Measurements from ENCODE around the gene SNTB2. TPM values are rescaled to one million over a fixed set of nuclear protein-coding genes. Genes with fewer than 3 reads are reported as not detected.

Gene SNTB2
- total and polyA plus RNA-seq, 2 of the 13 experiments (the other 11 are each of a cell fraction or from before 2014, with no cell fraction given), result 11.5 to 19.2 TPM

DNA sequence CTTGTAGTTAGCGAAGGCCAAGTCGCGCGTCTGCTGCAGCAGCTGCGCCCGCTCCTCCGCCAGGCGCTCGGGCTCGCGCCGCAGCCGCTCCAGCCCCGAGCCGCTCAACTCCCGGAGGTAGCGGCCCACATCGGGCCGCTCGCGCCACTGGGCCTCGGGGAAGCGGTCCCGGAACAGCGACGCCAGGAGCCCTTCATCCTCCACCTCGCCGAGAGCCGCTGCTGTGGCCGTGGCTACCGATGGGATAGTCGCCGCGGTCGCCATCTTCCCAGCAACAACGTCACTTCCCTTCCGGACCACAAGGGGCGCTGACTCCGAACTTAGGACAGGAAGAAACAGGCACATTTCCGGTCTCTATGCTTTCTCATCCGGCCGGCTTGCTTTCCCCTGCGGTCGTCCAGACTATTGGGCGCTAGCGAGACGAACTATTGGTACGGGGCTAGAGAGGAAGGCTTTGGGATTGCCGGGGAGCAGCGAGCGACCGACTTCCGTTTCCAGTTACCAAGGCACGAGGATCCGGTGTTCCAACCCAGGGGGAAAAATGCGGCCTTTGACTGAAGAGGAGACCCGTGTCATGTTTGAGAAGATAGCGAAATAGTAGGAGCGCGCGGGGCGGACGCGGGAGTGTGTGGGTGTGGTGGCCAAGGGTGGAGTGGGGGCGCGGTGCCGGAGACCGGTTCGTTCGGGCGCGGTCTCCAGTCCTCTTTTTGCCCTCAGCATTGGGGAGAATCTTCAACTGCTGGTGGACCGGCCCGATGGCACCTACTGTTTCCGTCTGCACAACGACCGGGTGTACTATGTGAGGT lies 152.5 kb downstream of the SNTB2 start, which contains the start of the genes COG8 and NIP7 (continued):
- TF ChIP-seq, protein P1, sequence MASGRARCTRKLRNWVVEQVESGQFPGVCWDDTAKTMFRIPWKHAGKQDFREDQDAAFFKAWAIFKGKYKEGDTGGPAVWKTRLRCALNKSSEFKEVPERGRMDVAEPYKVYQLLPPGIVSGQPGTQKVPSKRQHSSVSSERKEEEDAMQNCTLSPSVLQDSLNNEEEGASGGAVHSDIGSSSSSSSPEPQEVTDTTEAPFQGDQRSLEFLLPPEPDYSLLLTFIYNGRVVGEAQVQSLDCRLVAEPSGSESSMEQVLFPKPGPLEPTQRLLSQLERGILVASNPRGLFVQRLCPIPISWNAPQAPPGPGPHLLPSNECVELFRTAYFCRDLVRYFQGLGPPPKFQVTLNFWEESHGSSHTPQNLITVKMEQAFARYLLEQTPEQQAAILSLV (CRISPR knock-in tag; IDR thresholded peaks at IDR 0.05; ENCODE audit: borderline replicate concordance), result peak; percentile 51; the same call in 1 of the 2 replicates
- TF ChIP-seq, protein P2, sequence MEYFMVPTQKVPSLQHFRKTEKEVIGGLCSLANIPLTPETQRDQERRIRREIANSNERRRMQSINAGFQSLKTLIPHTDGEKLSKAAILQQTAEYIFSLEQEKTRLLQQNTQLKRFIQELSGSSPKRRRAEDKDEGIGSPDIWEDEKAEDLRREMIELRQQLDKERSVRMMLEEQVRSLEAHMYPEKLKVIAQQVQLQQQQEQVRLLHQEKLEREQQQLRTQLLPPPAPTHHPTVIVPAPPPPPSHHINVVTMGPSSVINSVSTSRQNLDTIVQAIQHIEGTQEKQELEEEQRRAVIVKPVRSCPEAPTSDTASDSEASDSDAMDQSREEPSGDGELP (IDR thresholded peaks at IDR 0.05; ENCODE audit: borderline replicate concordance, low read depth), result peak; percentile 23; the same call in 1 of the 2 replicates
- TF ChIP-seq SRSF4 (IDR thresholded peaks at IDR 0.05; ENCODE audit: low read depth, low read length, poor library complexity, severe bottlenecking) (no peak), NAIF1 (CRISPR knock-in tag; IDR thresholded peaks at IDR 0.05; ENCODE audit: borderline replicate concordance) (no peak; the same call in 1 of the 2 replicates), ZNF75D (CRISPR knock-in tag; IDR thresholded peaks at IDR 0.05; ENCODE audit: borderline replicate concordance) (no peak; the same call in 1 of the 2 replicates), ZSCAN31 (CRISPR knock-in tag; IDR thresholded peaks at IDR 0.05; ENCODE audit: low read depth) (peak; percentile 84; the same call in 1 of the 2 replicates), ZNF670 (CRISPR knock-in tag; IDR thresholded peaks at IDR 0.05; ENCODE audit: borderline replicate concordance) (peak; percentile 85), RBM39 (IDR thresholded peaks at IDR 0.05; ENCODE audit: low read depth, low read length, poor library complexity, severe bottlenecking) (peak; percentile 85)
- TF ChIP-seq, protein P3, sequence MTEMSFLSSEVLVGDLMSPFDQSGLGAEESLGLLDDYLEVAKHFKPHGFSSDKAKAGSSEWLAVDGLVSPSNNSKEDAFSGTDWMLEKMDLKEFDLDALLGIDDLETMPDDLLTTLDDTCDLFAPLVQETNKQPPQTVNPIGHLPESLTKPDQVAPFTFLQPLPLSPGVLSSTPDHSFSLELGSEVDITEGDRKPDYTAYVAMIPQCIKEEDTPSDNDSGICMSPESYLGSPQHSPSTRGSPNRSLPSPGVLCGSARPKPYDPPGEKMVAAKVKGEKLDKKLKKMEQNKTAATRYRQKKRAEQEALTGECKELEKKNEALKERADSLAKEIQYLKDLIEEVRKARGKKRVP (CRISPR knock-in tag; IDR thresholded peaks at IDR 0.05), result peak in 1 of 2 experiments; percentile 78; a peak in 2 of 4 replicates
- TF ChIP-seq, protein P4, sequence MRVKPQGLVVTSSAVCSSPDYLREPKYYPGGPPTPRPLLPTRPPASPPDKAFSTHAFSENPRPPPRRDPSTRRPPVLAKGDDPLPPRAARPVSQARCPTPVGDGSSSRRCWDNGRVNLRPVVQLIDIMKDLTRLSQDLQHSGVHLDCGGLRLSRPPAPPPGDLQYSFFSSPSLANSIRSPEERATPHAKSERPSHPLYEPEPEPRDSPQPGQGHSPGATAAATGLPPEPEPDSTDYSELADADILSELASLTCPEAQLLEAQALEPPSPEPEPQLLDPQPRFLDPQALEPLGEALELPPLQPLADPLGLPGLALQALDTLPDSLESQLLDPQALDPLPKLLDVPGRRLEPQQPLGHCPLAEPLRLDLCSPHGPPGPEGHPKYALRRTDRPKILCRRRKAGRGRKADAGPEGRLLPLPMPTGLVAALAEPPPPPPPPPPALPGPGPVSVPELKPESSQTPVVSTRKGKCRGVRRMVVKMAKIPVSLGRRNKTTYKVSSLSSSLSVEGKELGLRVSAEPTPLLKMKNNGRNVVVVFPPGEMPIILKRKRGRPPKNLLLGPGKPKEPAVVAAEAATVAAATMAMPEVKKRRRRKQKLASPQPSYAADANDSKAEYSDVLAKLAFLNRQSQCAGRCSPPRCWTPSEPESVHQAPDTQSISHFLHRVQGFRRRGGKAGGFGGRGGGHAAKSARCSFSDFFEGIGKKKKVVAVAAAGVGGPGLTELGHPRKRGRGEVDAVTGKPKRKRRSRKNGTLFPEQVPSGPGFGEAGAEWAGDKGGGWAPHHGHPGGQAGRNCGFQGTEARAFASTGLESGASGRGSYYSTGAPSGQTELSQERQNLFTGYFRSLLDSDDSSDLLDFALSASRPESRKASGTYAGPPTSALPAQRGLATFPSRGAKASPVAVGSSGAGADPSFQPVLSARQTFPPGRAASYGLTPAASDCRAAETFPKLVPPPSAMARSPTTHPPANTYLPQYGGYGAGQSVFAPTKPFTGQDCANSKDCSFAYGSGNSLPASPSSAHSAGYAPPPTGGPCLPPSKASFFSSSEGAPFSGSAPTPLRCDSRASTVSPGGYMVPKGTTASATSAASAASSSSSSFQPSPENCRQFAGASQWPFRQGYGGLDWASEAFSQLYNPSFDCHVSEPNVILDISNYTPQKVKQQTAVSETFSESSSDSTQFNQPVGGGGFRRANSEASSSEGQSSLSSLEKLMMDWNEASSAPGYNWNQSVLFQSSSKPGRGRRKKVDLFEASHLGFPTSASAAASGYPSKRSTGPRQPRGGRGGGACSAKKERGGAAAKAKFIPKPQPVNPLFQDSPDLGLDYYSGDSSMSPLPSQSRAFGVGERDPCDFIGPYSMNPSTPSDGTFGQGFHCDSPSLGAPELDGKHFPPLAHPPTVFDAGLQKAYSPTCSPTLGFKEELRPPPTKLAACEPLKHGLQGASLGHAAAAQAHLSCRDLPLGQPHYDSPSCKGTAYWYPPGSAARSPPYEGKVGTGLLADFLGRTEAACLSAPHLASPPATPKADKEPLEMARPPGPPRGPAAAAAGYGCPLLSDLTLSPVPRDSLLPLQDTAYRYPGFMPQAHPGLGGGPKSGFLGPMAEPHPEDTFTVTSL (CRISPR knock-in tag; IDR thresholded peaks at IDR 0.05; ENCODE audit: borderline replicate concordance), result peak; percentile 80; the same call in 1 of the 2 replicates
- TF ChIP-seq, protein P5, sequence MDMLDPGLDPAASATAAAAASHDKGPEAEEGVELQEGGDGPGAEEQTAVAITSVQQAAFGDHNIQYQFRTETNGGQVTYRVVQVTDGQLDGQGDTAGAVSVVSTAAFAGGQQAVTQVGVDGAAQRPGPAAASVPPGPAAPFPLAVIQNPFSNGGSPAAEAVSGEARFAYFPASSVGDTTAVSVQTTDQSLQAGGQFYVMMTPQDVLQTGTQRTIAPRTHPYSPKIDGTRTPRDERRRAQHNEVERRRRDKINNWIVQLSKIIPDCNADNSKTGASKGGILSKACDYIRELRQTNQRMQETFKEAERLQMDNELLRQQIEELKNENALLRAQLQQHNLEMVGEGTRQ (IDR thresholded peaks at IDR 0.05; ENCODE audit: low read depth, low read length), result no peak
- TF ChIP-seq, protein P5 (CRISPR knock-in tag; IDR thresholded peaks at IDR 0.05; ENCODE audit: borderline replicate concordance), result no peak; the same call in 1 of the 2 replicates
- TF ChIP-seq, protein P6, sequence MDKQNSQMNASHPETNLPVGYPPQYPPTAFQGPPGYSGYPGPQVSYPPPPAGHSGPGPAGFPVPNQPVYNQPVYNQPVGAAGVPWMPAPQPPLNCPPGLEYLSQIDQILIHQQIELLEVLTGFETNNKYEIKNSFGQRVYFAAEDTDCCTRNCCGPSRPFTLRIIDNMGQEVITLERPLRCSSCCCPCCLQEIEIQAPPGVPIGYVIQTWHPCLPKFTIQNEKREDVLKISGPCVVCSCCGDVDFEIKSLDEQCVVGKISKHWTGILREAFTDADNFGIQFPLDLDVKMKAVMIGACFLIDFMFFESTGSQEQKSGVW (CRISPR knock-in tag; IDR thresholded peaks at IDR 0.05; ENCODE audit: borderline replicate concordance), result no peak
